Stimulated activated naive CD8-positive, alpha-beta T cell treated with anti-CD3 and anti-CD28 coated beads, Interleukin-15, Interleukin-2, amounts not matched to agents 100 U/mL and 50 U/mL, for 24 hours (primary cell): ENCODE results near the gene FUNDC1.

Experiments
- ATAC-seq: fragments of 150-1000 bp; cut with Tn5 transposase; one replicate; pipeline ENCODE4 v1.10.0; 2021
- DNase-seq: peaks from one replicate; pipeline ENCODE4 v3.0.0; 2021

The FUNDC1 gene

GRCh38 chrX:44480591-44480990 lies 62.1 kb downstream of the FUNDC1 start:
- DNase-seq (no peak), ATAC-seq (no peak)

GRCh38 chrX:44474410-44474809 lies 68.2 kb downstream of the FUNDC1 start:
- DNase-seq (no peak), ATAC-seq (no peak)
